SK-N-MC (cell line): ENCODE results near the gene OSGEPL1.

Experiments
- EZH2 ChIP-seq: fragments of 200-600 bp; sonication (generic); IDR thresholded peaks from one replicate; pipeline ENCODE4 v1.6.1; 2017; ENCODE audit warnings: antibody characterized with exemption
- POLR2AphosphoS5 ChIP-seq: IDR thresholded peaks from 2 replicates; pipeline ENCODE4 v1.6.1; 2012; ENCODE audit warnings: mild to moderate bottlenecking, low read depth, low read length, borderline replicate concordance

DNA sequence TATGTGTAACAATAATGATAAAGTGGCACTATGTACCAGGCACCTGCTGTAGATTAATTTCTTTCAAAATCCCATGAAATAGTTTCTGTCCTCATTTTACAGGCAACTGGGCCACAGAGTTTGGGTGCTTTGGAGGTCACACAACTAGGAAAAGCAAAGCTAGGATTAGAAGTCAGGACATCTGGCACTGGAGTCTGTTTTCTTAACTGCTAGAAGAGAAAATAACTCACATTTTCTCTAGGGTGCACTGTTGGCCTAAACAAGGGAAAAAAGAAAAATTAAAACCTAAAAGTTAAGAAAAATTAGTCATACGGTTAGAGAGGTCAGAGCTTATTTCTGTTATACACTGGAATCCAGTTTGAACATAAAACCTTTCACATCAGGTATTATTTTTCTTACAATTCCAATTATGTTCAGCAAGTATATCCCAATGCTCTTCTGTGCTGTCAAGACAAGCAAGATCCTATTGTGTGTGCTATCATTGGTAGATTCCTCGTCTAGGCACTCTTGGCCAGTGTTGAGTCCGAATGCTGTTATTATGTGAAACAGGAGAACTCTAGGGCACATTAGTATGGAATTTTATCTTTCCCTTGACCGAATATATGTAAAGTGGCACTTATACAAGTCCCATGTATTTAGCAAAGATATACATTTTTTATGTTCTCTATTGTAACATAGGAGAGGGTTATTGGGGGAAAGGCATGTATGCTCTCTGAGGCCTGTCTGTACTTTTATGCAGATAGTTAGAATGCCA lies 1.5 kb upstream of the OSGEPL1 start:
- TF ChIP-seq EZH2 (no peak), POLR2AphosphoS5 (no peak)
